Peyer's patch (tissue), 4 donors: ENCODE measurements around the gene DRAM1. TPM values are rescaled to one million over a fixed set of nuclear protein-coding genes. Genes with fewer than 3 reads are reported as not detected.

Experiments
- DNase-seq, 3 donors: peaks; one replicate each; pipeline ENCODE4 v3.0.0-alpha.2; 2017 to 2019
- H3K27ac ChIP-seq, 4 donors: fragments of 200-600 bp; sonication (generic); one replicate each; pipeline ENCODE4 v1.5.1; 2016 to 2019
- H3K27me3 ChIP-seq, 2 donors: fragments of 200-600 bp; sonication (generic); one replicate each; pipeline ENCODE4 v1.5.1; 2019
- H3K36me3 ChIP-seq, 3 donors: fragments of 200-600 bp; sonication (generic); one replicate each; pipeline ENCODE4 v1.5.1; 2016 to 2019
- H3K4me1 ChIP-seq, 4 donors: fragments of 200-600 bp; sonication (generic); one replicate each; pipeline ENCODE4 v1.5.1; 2016 to 2019
- H3K4me3 ChIP-seq, 4 donors: fragments of 200-600 bp; sonication (generic); 1 replicate in 3 of 4; 2 replicates in 1 of 4; pipeline ENCODE4 v1.5.1; 2016 to 2019; ENCODE audit warnings: mild to moderate bottlenecking in 1 of 4
- H3K9me3 ChIP-seq, 4 donors: fragments of 200-600 bp; sonication (generic); one replicate each; pipeline ENCODE4 v1.5.1; 2016 to 2019; ENCODE audit warnings: mild to moderate bottlenecking in 1 of 4
- POLR2A ChIP-seq, 2 donors: fragments of 450-650 bp; IDR thresholded peaks; one replicate each; pipeline ENCODE4 v1.5.1; 2017; ENCODE audit warnings: antibody characterized with exemption in 2 of 2, mild to moderate bottlenecking in 2 of 2, moderate library complexity in 2 of 2
- total RNA-seq, 4 donors: library from RNA; depleted of rRNA; stranded (reverse); fragments of >200 nt; gene quantifications; one replicate each; pipeline ENCODE4 v1.1.0, GENCODE V29; 2016
- TF ChIP-seq, protein P1 (sequence below), 6 experiments: fragments of 450-650 bp in 4 of 6; fragments of 200-600 bp in 2 of 6; sonication (generic) in 1 of 6; IDR thresholded peaks; one replicate each; pipeline ENCODE4 v1.5.1; 2017 to 2019; ENCODE audit warnings: antibody characterized with exemption in 6 of 6, mild to moderate bottlenecking in 3 of 6, moderate library complexity in 1 of 6

DRAM1 gene
- total RNA-seq, 4 donors from 2014 or later: 3.2 to 7.4 (median 5.7) TPM

DNA sequence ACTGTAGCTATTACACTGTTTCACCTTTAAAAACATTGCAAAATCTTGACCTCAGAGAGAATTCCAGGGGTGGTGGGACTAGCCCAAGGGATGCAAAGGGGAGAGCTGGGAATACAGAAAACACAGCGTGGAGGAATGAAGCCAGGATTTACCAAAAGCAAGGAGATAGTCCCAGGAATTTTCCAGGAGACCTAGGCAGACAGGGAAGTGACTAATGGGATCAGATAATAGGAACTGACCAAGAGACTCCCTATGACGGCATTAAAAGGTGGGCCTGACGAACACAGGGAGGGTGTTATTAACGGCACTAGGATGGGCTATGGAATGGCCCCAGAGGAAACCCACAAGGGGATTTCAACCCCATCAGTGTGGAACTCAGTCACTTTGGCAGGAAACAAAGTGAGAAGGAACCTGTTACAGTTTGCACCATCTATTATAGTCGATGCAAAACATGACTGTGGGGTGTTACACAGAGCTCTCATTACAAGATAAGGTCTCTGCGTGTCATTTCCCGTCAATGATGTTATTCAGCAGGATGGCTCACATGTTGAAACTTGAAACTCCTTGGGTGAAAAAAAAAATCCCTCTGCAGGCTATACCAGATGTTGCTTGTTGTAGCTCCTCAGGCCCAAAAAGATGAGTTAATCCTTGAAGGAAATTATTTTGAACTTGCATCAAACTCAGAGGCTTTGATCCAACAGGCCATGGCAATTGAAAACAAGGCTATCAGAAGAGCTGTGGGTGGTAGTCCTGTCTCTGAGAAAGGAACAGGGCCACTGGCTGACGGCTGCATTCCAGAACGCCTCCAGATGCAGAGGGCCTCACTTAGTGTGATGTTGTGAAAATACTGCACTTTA is 58.7 kb downstream of the DRAM1 start:
- H3K4me3 ChIP-seq: no peak overlapping the region
- no peaks in the 10 kb centered on the region for H3K9me3 ChIP-seq
- peak overlapping the region; percentile 29 to 61 (median 56) for H3K27ac ChIP-seq
- H3K36me3 ChIP-seq: no peaks in the 10 kb centered on the region
- no peaks in the 10 kb centered on the region for H3K27me3 ChIP-seq
- no peak for DNase-seq
- no peaks in the 10 kb centered on the region for H3K4me1 ChIP-seq
- TF ChIP-seq, protein P1, sequence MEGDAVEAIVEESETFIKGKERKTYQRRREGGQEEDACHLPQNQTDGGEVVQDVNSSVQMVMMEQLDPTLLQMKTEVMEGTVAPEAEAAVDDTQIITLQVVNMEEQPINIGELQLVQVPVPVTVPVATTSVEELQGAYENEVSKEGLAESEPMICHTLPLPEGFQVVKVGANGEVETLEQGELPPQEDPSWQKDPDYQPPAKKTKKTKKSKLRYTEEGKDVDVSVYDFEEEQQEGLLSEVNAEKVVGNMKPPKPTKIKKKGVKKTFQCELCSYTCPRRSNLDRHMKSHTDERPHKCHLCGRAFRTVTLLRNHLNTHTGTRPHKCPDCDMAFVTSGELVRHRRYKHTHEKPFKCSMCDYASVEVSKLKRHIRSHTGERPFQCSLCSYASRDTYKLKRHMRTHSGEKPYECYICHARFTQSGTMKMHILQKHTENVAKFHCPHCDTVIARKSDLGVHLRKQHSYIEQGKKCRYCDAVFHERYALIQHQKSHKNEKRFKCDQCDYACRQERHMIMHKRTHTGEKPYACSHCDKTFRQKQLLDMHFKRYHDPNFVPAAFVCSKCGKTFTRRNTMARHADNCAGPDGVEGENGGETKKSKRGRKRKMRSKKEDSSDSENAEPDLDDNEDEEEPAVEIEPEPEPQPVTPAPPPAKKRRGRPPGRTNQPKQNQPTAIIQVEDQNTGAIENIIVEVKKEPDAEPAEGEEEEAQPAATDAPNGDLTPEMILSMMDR (IDR thresholded peaks at IDR 0.05): no peak
- no peak for TF ChIP-seq POLR2A (IDR thresholded peaks at IDR 0.05)

DNA sequence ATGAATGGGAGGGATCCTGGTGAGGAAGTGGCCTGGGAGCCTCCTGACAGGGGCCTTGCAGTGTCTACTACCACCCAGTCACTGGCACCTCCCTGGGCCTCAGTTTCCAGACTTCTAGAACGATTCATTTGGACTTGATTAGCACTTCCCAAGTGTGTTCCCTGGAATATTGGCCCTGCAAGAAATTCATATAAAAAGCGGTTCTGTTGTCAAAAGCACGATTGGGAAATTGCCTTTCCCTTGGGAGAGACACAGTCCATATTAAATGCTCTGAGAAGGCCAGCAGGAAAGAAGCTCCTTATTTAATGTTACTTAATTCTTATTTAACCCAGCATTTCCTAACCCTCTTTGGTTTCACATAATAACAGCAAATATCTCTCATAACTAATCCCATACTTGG is 61.9 kb downstream of the DRAM1 start:
- Histone ChIP-seq H3K27me3 (no peaks in the 10 kb centered on the region), H3K27ac (no peak overlapping the region), H3K4me1 (no peaks in the 10 kb centered on the region), H3K36me3 (no peaks in the 10 kb centered on the region), H3K9me3 (no peaks in the 10 kb centered on the region), H3K4me3 (no peak overlapping the region)
- TF ChIP-seq POLR2A (IDR thresholded peaks at IDR 0.05): no peak
- TF ChIP-seq, protein P1 (IDR thresholded peaks at IDR 0.05): no peak
- no peak for DNase-seq

DNA sequence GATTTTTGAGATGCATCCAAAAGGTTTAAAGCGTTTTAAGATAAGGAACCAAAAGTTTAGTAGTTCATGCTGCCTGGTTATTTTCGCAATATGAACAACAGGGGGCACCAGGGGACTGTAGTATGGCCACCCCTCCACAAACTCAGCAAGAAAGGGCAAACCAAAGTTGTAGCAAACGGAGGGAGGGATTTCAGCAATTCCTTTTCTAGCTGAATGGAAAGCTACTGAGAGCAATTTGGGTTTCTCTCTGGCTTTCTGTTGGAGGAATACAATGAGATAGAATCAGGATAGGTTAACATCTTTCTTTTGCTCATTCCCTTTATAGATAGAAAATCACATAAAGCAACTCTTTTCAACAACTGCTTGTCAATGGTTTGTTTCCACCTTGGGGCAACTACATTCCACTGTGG is 62.5 kb downstream of the DRAM1 start:
- H3K27ac ChIP-seq: no peak overlapping the region
- no peaks in the 10 kb centered on the region for H3K36me3 ChIP-seq
- peak in 2 of 3 donors; percentile 69 to 80 for DNase-seq
- no peaks in the 10 kb centered on the region for H3K9me3 ChIP-seq
- H3K4me3 ChIP-seq: no peak overlapping the region
- TF ChIP-seq, protein P1 (IDR thresholded peaks at IDR 0.05): peak; percentile 48 to 70 (median 67)
- TF ChIP-seq POLR2A (IDR thresholded peaks at IDR 0.05): no peak
- no peaks in the 10 kb centered on the region for H3K4me1 ChIP-seq
- H3K27me3 ChIP-seq: no peaks in the 10 kb centered on the region

DNA sequence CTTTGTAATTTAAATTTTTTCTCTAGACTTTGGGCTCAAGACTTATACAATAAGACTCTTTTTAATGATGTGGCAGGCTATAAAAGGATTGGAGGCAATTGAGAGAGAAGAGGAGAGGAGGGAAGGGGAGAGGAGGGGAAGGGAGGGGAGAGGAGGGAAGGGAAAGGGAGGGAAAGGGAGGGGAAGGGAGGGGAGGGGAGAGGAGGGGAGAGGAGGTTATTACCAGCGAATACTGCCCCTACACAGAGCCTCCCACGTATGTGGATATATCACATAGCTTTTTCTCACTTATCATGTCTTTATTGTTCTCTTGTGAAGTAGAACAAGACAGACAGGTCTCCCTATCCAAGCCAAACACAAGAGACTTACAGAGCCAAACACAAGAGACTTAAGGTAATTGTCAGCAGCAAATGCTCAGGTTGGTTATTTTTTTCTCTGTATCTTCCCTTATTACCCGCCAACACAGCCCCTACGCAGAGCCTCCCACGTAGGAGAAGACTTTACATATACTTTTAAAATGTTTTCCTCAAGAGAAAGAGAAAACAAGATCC is 63.1 kb downstream of the DRAM1 start:
- Histone ChIP-seq H3K9me3 (no peaks in the 10 kb centered on the region), H3K4me1 (peaks cover 0 to under 1% (median 0%) of the 10 kb centered on the region in 4 donors), H3K36me3 (no peaks in the 10 kb centered on the region), H3K4me3 (no peak overlapping the region), H3K27me3 (no peaks in the 10 kb centered on the region), H3K27ac (no peak overlapping the region)
- DNase-seq: no peak
- no peak for TF ChIP-seq POLR2A (IDR thresholded peaks at IDR 0.05)
- TF ChIP-seq, protein P1 (IDR thresholded peaks at IDR 0.05): no peak

DNA sequence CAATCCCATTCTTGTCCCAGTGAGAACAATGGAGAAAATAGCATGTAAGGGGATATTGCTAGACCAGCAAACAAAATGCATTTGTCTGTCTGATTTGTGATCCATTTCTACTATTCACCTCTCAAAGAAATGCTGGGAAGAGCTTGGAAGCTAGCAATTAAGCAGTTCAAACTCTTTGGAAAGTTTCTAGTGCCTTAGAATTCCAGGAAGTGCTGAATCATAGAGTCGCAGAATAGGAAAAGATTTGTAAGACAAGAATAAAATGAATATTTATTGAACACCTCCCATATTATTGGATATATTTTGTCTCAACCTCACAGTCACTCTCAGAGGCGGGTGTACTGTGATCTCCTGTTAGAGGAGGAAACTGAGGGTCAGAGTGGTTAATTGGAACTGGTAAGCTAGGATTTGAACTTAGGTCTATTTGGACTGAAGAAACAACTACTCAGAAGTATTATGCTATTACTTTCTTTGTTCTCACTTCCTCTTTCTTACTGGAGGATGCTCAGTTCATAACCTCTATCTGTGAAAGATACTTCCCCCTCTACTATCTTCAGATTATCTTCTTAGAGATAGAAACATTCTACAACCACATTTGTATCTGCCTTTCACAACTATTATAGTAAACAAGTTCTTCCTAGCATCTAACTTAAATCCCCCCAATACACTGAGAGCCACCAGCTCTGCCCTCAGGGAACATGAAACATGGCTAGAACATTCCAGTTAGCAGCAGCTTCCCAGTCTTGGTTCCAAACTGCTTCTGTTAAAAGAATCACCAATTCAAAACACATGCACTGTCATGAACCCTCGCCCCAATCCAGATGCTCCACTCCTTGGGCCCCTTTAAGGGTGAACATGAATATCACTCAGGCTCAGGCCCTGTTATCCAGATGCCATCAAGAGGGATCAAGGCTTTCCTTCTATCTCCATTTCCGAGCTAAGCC is 64.2 kb downstream of the DRAM1 start:
- Histone ChIP-seq H3K36me3 (no peaks in the 10 kb centered on the region), H3K27ac (no peak overlapping the region), H3K4me1 (peaks cover 0 to 5% (median 0%) of the 10 kb centered on the region in 4 donors), H3K27me3 (no peaks in the 10 kb centered on the region), H3K4me3 (no peak overlapping the region), H3K9me3 (no peaks in the 10 kb centered on the region)
- no peak for TF ChIP-seq POLR2A (IDR thresholded peaks at IDR 0.05)
- TF ChIP-seq, protein P1 (IDR thresholded peaks at IDR 0.05): no peak
- no peak for DNase-seq
